GM13977 (cell line): ENCODE measurements around the gene STPG3.
"Not testable (repeated sequence)": the region's sequence is repeated elsewhere in the genome, so short reads cannot be mapped to it uniquely, and the experiment has no call there.

Experiments used
- DNase-seq: peaks from one replicate; pipeline ENCODE4 v3.0.0; 2012; ENCODE audit warnings: low spot score
- in situ Hi-C: fragments of 300-500 bp; cut with MboI; formaldehyde crosslinking; loops from one replicate; pipeline ENCODE4 v1.12.0; 2022; ENCODE audit warnings: low sequenced_read_pairs, low pct_unique_long_range_greater_than_20kb, mixed read lengths, inconsistent platforms; ENCODE audit not compliant: unreplicated experiment
- TF ChIP-seq, protein P1 (sequence below): IDR thresholded peaks from 2 replicates; pipeline ENCODE4 v1.5.1; 2012; ENCODE audit warnings: mild to moderate bottlenecking, control low read depth; ENCODE audit not compliant: insufficient read depth; ENCODE audit errors: extremely low read depth, missing control alignments

The STPG3 gene

DNA sequence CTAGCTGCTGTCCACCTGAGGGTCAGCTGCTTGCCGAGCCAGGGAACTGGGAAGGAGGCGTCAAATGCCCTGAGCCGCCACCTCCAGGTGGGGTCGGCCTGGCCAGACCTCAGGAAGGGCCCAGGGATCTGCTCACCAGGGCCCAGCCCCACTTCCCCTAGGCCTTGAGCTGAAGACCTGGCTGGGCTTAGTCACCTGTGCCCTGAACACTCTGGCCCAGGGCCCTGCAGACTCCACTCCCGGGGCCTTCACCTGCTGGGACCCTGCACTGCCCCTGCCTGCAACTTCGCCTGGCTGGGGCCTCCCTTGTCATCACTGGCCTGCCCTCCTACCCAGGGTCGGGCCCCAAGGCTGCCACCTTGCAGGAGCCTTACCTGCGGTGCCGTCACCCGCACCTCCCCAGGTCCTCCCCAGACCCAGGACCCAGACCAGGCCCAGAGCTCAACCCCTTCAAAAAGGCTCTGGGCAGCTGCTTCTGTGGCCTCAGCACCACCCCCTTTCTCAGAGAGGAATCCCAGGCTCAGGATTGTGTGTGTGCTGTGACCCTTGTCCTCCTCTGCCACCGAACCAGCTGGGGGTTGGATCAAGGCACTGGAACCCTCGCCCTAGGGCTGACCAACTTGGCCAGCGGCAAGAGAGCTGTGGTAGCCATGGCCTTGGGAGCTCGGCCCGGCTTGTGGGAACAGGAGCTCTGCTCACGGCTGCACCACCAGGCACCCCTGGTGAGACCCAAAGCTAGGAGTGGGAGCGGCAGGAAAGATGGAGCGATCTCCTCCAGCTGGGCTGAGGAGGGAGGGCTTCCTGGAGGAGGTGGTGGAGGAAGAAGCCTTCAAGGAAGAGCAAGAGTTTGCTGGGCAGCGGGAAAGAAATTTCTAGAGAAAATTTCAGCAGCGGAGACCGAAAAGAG lies 2.9 kb downstream of the STPG3 start:
- TF ChIP-seq, protein P1, sequence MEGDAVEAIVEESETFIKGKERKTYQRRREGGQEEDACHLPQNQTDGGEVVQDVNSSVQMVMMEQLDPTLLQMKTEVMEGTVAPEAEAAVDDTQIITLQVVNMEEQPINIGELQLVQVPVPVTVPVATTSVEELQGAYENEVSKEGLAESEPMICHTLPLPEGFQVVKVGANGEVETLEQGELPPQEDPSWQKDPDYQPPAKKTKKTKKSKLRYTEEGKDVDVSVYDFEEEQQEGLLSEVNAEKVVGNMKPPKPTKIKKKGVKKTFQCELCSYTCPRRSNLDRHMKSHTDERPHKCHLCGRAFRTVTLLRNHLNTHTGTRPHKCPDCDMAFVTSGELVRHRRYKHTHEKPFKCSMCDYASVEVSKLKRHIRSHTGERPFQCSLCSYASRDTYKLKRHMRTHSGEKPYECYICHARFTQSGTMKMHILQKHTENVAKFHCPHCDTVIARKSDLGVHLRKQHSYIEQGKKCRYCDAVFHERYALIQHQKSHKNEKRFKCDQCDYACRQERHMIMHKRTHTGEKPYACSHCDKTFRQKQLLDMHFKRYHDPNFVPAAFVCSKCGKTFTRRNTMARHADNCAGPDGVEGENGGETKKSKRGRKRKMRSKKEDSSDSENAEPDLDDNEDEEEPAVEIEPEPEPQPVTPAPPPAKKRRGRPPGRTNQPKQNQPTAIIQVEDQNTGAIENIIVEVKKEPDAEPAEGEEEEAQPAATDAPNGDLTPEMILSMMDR, result no peak
- DNase-seq, result no peak
- in situ Hi-C loops, result no loop called here

DNA sequence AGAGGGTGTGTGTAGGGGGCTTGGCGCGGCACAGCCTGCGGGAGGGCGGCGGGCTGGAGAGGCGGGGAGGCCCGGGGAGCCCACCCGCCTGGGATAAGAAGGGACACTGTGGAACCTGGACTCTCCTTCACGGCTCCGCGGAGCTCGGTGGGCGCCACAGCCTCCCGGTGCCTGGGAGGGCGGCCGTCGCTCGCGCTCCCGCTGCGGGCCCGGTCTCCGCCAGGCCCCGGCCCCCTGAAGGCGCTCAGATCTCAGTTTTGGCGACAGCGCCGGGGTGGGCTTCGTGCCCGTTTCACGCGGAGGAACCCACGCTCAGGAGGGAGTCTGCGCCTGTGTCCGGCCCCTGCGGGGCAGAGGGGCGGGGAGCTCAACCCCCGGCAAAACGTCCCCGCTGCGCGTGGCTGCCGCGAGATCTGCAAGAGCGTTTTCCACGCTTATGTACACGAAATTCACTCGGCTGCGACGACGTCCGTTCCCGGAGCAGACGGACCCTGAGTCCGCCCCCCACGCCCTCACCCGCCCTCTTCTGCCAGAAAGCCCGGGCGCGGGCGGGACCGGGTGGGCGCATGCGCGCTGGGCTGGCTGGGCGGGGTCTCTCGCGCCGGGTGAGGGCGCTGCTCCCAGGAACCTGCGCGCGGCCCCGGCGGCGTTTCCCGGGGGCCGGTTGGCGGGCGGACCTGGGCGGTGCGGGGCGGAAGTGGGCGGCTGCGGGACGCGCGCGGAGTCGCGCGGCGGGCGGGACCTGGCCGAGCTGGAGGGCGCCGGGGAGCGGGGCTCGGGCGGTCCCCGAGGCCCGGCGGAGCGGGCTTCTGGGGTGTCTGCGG lies 3.8 kb downstream of the STPG3 start, which contains the start of gene NELFB:
Gene NELFB (plus strand): TSS at position 704 of the 824 bp plus-strand sequence.
- in situ Hi-C loops, result no loop called here
- TF ChIP-seq, protein P1, result no peak
- peak; percentile 100 for DNase-seq

DNA sequence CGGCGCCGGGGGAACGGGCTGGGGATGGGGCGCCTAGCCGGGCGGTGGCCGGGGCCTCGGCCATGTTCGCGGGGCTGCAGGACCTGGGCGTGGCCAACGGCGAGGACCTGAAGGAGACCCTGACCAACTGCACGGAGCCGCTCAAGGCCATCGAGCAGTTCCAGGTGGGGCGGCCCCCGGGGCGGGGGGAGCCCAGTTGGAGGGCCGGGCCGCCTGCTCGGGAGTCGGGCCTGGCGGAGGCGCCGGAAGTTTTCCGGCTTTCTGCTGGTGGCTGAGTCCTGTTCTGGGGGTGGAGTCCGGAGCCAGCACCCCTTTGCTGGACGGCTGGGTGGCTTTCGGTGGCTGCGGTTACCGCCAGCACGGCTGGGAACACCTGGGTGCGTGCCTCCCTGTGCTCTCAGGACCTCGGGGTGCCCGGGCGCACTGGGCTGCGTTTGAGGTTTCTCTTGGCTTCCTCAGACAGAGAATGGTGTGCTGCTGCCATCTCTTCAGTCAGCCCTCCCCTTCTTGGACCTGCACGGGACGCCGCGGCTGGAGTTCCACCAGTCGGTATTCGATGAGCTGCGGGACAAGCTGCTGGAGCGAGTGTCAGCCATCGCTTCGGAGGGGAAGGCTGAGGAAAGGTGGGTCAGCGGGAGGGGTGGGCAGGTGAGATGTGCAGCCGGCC lies 4.5 kb downstream of the STPG3 start:
- in situ Hi-C loops, result no loop called here
- peak; percentile 64 for DNase-seq
- TF ChIP-seq, protein P1, result no peak

DNA sequence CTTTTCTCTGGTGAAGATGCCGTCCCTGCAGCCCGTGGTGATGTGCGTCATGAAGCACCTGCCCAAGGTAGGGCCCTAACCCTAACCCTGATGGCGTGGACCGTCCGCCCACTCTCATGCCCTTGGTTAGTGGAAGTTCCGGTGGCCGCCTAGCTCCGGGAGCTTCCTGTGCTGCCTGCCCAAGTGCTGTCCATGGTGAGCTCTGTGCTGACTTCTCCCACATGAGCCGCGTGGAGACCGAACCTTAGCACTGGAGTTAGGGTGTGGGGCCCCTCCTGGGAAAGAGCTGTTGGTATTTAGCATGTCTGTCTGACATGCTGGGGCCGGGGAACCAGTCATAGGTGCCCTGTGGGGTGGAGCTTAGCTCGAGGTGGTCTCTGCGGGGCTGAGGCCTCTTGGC lies 5.3 kb downstream of the STPG3 start:
- TF ChIP-seq, protein P1, result no peak
- in situ Hi-C loops, result no loop called here
- DNase-seq, result no peak

DNA sequence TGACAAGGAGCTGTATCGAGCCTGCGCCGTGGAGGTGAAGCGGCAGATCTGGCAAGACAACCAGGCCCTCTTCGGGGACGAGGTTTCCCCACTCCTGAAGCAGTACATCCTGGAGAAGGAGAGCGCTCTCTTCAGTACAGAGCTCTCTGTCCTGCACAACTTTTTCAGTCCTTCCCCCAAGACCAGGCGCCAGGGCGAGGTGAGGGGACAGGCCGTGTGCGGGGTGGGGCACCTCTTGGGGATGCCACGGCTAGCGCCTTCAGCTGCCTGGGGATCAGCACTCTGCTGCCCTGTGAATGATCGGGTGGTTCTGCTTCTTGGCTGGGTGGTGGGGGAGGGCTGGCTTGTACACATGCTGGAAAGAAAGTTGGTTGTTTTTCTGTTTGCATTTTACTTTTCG lies 5.8 kb downstream of the STPG3 start:
- in situ Hi-C loops, result no loop called here
- no peak for DNase-seq
- TF ChIP-seq, protein P1, result no peak

DNA sequence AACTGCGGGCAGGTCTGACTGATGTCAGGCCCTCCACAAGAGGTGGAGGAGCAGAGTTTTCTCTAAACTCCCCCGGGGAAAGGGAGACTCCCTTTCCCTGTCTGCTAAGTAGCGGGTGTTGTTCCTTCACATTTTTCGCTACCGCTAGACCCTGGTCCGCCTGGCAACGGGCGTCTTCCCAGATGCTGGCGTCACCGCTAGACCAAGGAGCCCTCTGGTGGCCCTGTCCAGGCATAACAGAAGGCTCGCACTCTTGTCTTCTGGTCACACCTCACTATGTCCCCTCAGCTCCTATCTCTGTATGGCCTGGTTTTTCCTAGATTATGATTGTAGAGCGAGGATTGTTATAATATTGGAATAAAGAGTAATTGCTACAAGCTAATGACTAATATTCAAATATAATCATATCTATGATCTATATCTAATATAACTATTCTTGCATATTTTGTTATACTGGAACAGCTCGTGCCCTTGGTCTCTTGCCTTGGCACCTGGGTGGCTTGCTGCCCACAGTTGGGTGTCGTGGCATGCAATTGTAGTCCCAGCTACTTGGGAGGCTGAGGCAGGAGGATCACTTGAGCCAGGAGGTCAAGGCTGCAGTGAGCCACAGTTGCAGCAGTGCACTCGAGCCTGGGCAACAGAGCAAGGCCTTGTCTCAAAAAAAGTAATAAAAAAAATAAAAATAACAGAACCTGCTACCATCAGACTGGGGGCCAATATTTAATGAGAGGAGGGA lies 11.3 kb downstream of the STPG3 start:
- DNase-seq, in situ Hi-C loops: not testable (repeated sequence)

More for the DNA sequence above, 11.3 kb downstream of the STPG3 start:
- TF ChIP-seq, protein P1, result peak; percentile 12
